DMS53 (cell line): Measurements from ENCODE around the gene UBAP2L.

Experiments
- DNase-seq: peaks from one replicate; lab custom pipeline; 2025; lab: John Stamatoyannopoulos, UW

UBAP2L gene

GRCh38 chr1:154220071-154220969 is at the start of gene UBAP2L:
Gene UBAP2L, plus strand, starts transcription at chr1:154220955. Its CDS starts 4,169 bp downstream, at chr1:154225124.
- DNase-seq: peak; percentile 100

GRCh38 chr1:154171223-154171583 is 49.6 kb upstream of the UBAP2L start:
- DNase-seq: no peak

GRCh38 chr1:154171880-154172279 is 48.9 kb upstream of the UBAP2L start:
- DNase-seq: no peak

- no peak for DNase-seq
Observed at GRCh38 chr1:154174654-154175053, 46.1 kb upstream of the UBAP2L start.

- no peak for DNase-seq
Observed at GRCh38 chr1:154176337-154176736, 44.4 kb upstream of the UBAP2L start.

- DNase-seq: no peak
Observed at GRCh38 chr1:154178013-154178412, 42.7 kb upstream of the UBAP2L start.

GRCh38 chr1:154178911-154179811 is 41.6 kb upstream of the UBAP2L start:
- no peak for DNase-seq

- DNase-seq: no peak
Observed at GRCh38 chr1:154179946-154180687, 40.6 kb upstream of the UBAP2L start.

GRCh38 chr1:154181944-154182343 is 38.8 kb upstream of the UBAP2L start:
- no peak for DNase-seq

GRCh38 chr1:154182344-154183045 is 38.3 kb upstream of the UBAP2L start:
- peak; percentile 78 for DNase-seq

GRCh38 chr1:154183046-154183915 is 37.5 kb upstream of the UBAP2L start:
- peak; percentile 100 for DNase-seq

- peak; percentile 93 for DNase-seq
Observed at GRCh38 chr1:154186177-154186576, 34.6 kb upstream of the UBAP2L start.

- peak; percentile 67 for DNase-seq
Observed at GRCh38 chr1:154186852-154187501, 33.8 kb upstream of the UBAP2L start.

GRCh38 chr1:154190550-154190949 is 30.2 kb upstream of the UBAP2L start:
- DNase-seq: peak; percentile 47

GRCh38 chr1:154191990-154192461 is 28.7 kb upstream of the UBAP2L start, which contains the start of gene TPM3:
Gene TPM3, minus strand, starts transcription at chr1:154192100. Its CDS starts 82 bp downstream, at chr1:154192018.
- DNase-seq: no peak

GRCh38 chr1:154192476-154192875 is 28.3 kb upstream of the UBAP2L start:
- DNase-seq: no peak

GRCh38 chr1:154193821-154194220 is 26.9 kb upstream of the UBAP2L start:
- DNase-seq: peak; percentile 95

GRCh38 chr1:154198756-154199562 is 21.8 kb upstream of the UBAP2L start:
- DNase-seq: peak; percentile 81

GRCh38 chr1:154199563-154199879 is 21.2 kb upstream of the UBAP2L start:
- DNase-seq: peak; percentile 63
